Gastroesophageal sphincter (tissue), 4 donors: ENCODE measurements around the gene ATP6V0B. TPM values are rescaled to one million over a fixed set of nuclear protein-coding genes. Genes with fewer than 3 reads are reported as not detected.

Source experiments
- ATAC-seq: fragments of 150-250 bp; one replicate; pipeline ENCODE4 v1.9.1; 2016; ENCODE audit warnings: mild to moderate bottlenecking, moderate library complexity
- H3K27ac ChIP-seq, 4 donors: fragments of 200-600 bp; sonication (generic) in 3 of 4; 1 replicate in 3 of 4; 2 replicates in 1 of 4; pipeline ENCODE4 v1.5.1; 2016 to 2019
- H3K27me3 ChIP-seq: fragments of 200-600 bp; sonication (generic); one replicate; pipeline ENCODE4 v1.5.1; 2019
- H3K36me3 ChIP-seq, 2 donors: fragments of 200-600 bp; sonication (generic); one replicate each; pipeline ENCODE4 v1.5.1; 2019; ENCODE audit warnings: control low read depth in 1 of 2
- H3K4me1 ChIP-seq, 3 donors: fragments of 200-600 bp; sonication (generic); 1 replicate in 2 of 3; 2 replicates in 1 of 3; pipeline ENCODE4 v1.5.1; 2016 to 2019; ENCODE audit warnings: control low read depth in 2 of 3
- H3K4me3 ChIP-seq, 2 donors: fragments of 200-600 bp; sonication (generic); one replicate each; pipeline ENCODE4 v1.5.1; 2019; ENCODE audit warnings: mild to moderate bottlenecking in 1 of 2, moderate library complexity in 1 of 2
- H3K9me3 ChIP-seq, 3 donors: fragments of 200-600 bp; sonication (generic); one replicate each; pipeline ENCODE4 v1.5.1; 2017 to 2019; ENCODE audit warnings: control low read depth in 2 of 3
- CTCF ChIP-seq, 4 experiments: fragments of 200-600 bp in 2 of 4; fragments of 450-650 bp in 2 of 4; sonication (generic) in 1 of 4; IDR thresholded peaks; one replicate each; pipeline ENCODE4 v1.5.1; 2017 to 2019; ENCODE audit warnings: antibody characterized with exemption in 4 of 4, mild to moderate bottlenecking in 2 of 4, moderate library complexity in 2 of 4
- EP300 ChIP-seq: sonication (generic); formaldehyde crosslinking; IDR thresholded peaks from one replicate; pipeline ENCODE4 v1.6.1; 2017; ENCODE audit warnings: antibody characterized with exemption, mild to moderate bottlenecking
- POLR2A ChIP-seq, 2 donors: fragments of 450-650 bp; IDR thresholded peaks; one replicate each; pipeline ENCODE4 v1.6.1; 2017; ENCODE audit warnings: antibody characterized with exemption in 2 of 2, mild to moderate bottlenecking in 2 of 2, moderate library complexity in 1 of 2
- POLR2AphosphoS5 ChIP-seq: sonication (generic); formaldehyde crosslinking; IDR thresholded peaks from one replicate; pipeline ENCODE4 v1.6.1; 2017; ENCODE audit warnings: antibody characterized with exemption
- WGBS, 2 donors: methylation state at CpG; one replicate each; pipeline ENCODE4 v1.1.5; 2018; ENCODE audit warnings: low coverage in 1 of 2; 5-methylcytosine and 5-hydroxymethylcytosine counted together
- total RNA-seq, 4 donors: library from RNA; depleted of rRNA; stranded (reverse); fragments of >200 nt; gene quantifications; one replicate each; pipeline ENCODE4 v1.1.0, GENCODE V29; 2016

The ATP6V0B gene
- total RNA-seq, 4 donors from 2014 or later, result 67.9 to 107 (median 89.9) TPM

DNA sequence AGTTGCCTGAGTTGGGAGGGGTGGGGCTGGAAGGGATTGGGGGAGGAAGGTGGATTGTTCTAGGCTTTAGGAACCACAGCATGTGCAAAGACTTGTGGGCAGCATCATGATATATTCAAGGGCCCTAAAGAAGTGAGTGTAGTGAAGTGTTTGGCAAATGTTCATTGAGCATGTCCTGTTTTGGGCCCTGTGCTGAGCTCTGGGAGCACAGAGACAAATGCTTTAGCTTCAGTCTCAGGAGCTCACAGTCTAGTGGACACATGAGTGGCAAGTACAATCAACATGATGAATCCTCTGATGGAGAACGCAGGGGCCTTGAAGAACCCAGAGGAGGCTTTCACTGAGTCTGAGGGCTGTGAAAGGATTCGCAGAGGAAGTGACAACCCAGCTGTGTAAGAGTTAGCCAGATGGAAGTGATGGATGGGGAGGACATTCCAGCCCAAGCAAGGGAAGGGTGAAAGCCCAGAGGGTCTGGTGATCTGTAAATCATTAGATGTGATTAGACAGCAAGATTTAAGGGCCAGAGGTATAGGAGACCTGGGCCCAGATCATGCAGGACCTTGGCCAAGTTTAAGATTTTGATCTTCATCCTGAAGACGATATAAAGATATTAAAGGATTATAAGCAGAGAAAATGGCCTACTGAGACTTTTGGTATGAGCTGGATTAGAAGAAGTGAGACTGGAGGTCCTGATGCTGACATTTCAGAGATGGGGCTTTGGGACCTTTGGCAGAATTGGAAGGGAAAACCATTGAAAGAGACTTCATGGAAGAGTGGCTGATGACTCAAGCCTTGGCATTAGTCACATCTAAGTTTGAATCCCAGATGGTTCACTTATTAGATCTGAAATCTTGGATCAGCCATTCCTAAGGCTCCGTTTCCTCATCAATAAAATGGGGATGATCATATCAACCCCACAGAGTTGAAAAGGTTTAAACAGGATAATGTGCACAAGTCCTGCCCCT lies 23.5 kb upstream of the ATP6V0B start:
- Histone ChIP-seq H3K27me3 (no peaks in the 10 kb centered on the region), H3K27ac (no peak overlapping the region), H3K36me3 (peaks cover 0 to 28% of the 10 kb centered on the region in 2 donors), H3K4me3 (no peak overlapping the region), H3K9me3 (no peaks in the 10 kb centered on the region), H3K4me1 (peaks cover 4 to 45% (median 14%) of the 10 kb centered on the region in 3 donors)
- TF ChIP-seq POLR2AphosphoS5 (no peak), CTCF (IDR thresholded peaks at IDR 0.05) (no peak), POLR2A (IDR thresholded peaks at IDR 0.05) (no peak), EP300 (no peak)
- no peak for ATAC-seq
- 66 to 83% methylated on average over 3 of the region's 4 CpGs for WGBS, 2 donors

GRCh38 chr1:43952731-43953346 lies 21.9 kb upstream of the ATP6V0B start:
- H3K36me3 ChIP-seq, result peaks cover 0 to 43% of the 10 kb centered on the region in 2 donors
- no peak for TF ChIP-seq POLR2AphosphoS5
- no peak for TF ChIP-seq EP300
- no peak for TF ChIP-seq CTCF (IDR thresholded peaks at IDR 0.05)
- no peak for TF ChIP-seq POLR2A (IDR thresholded peaks at IDR 0.05)
- peaks cover 4 to 37% (median 7%) of the 10 kb centered on the region in 3 donors for H3K4me1 ChIP-seq
- no peak overlapping the region for H3K4me3 ChIP-seq
- ATAC-seq, result no peak
- 49 to 82% methylated on average over 2 to 5 of the region's 8 CpGs for WGBS, 2 donors
- no peaks in the 10 kb centered on the region for H3K9me3 ChIP-seq
- H3K27me3 ChIP-seq, result no peaks in the 10 kb centered on the region
- no peak overlapping the region for H3K27ac ChIP-seq

DNA sequence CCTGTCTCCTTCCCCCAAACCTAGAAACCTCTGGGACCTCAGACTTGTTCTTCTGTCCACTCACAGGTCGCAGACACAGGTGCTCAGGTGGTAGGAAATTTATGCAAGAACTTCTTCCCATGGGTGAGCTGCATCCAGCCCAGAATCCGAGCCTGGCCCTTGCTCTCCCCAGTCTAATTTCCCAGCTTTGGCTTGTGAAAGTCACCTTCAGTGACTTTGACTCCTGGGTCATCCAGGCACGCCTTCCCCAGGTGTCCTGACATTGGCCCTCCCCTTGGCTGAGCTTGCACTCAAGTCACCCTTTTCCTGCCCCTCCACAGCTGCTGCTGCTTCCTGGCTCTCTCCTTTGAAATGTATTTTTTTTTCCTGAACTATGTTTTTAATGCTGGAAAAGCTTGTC lies 21.4 kb upstream of the ATP6V0B start:
- peaks cover 0 to 49% of the 10 kb centered on the region in 2 donors for H3K36me3 ChIP-seq
- no peak for ATAC-seq
- no peak for TF ChIP-seq CTCF (IDR thresholded peaks at IDR 0.05)
- no peak for TF ChIP-seq POLR2A (IDR thresholded peaks at IDR 0.05)
- no peak for TF ChIP-seq EP300
- TF ChIP-seq POLR2AphosphoS5, result no peak
- H3K4me3 ChIP-seq, result no peak overlapping the region
- no peaks in the 10 kb centered on the region for H3K9me3 ChIP-seq
- H3K4me1 ChIP-seq, result peaks cover 0 to 32% (median 2%) of the 10 kb centered on the region in 3 donors
- WGBS, 2 donors, result 75 to 100% methylated on average over 1 to 2 of the region's 3 CpGs
- no peak overlapping the region for H3K27ac ChIP-seq
- no peaks in the 10 kb centered on the region for H3K27me3 ChIP-seq

- Histone ChIP-seq H3K9me3 (no peaks in the 10 kb centered on the region), H3K4me1 (peaks cover 0 to 25% (median 0%) of the 10 kb centered on the region in 3 donors), H3K36me3 (peaks cover 0 to 55% of the 10 kb centered on the region in 2 donors), H3K4me3 (no peak overlapping the region), H3K27me3 (no peaks in the 10 kb centered on the region), H3K27ac (no peak overlapping the region)
- 69 to 89% methylated on average over 2 to 5 of the region's 5 CpGs for WGBS, 2 donors
- no peak for ATAC-seq
- TF ChIP-seq POLR2A (IDR thresholded peaks at IDR 0.05) (no peak), EP300 (no peak), POLR2AphosphoS5 (no peak), CTCF (IDR thresholded peaks at IDR 0.05) (no peak)
These were observed 20.7 kb upstream of the ATP6V0B start for GRCh38 chr1:43954036-43954435.
